SK-N-MC (cell line): Measurements from ENCODE around the gene CCT5.
A peak's percentile ranks its signal among the peaks of the same experiment; 100 is the strongest.
"Not testable (repeated sequence)": the region's sequence is repeated elsewhere in the genome, so short reads cannot be mapped to it uniquely, and the experiment has no call there.

ENCODE experiments used
- DNase-seq: peaks from one replicate; pipeline ENCODE4 v3.0.0-alpha.2; 2011; ENCODE audit warnings: low read depth, low spot score
- H3K27ac ChIP-seq: fragments of 200-600 bp; sonication (generic); 2 replicates; pipeline ENCODE4 v1.5.1; 2016; ENCODE audit warnings: mixed run types
- H3K36me3 ChIP-seq: fragments of 200-600 bp; sonication (generic); 2 replicates; pipeline ENCODE4 v1.6.1; 2017; ENCODE audit warnings: antibody characterized with exemption, low read length, mixed read lengths; ENCODE audit not compliant: insufficient read depth
- H3K4me3 ChIP-seq: fragments of 200-600 bp; sonication (generic); 2 replicates; pipeline ENCODE4 v1.5.1; 2016
- H3K9ac ChIP-seq: fragments of 200-600 bp; sonication (generic); 2 replicates; pipeline ENCODE4 v1.8.0; 2017; ENCODE audit warnings: mixed run types, mixed read lengths; ENCODE audit not compliant: insufficient read length
- H3K9me3 ChIP-seq: fragments of 200-600 bp; sonication (generic); 2 replicates; pipeline ENCODE4 v1.6.1; 2017; ENCODE audit warnings: low read depth, mild to moderate bottlenecking, antibody characterized with exemption, low read length, moderate library complexity, mixed read lengths
- EZH2 ChIP-seq: fragments of 200-600 bp; sonication (generic); IDR thresholded peaks from one replicate; pipeline ENCODE4 v1.6.1; 2017; ENCODE audit warnings: antibody characterized with exemption
- FOXP2 ChIP-seq: optimal IDR thresholded peaks from 2 replicates; pipeline ENCODE3; 2011; ENCODE audit warnings: mild to moderate bottlenecking, moderate library complexity; ENCODE audit not compliant: insufficient read depth; ENCODE audit errors: extremely low read length, control extremely low read depth
- POLR2AphosphoS5 ChIP-seq: IDR thresholded peaks from 2 replicates; pipeline ENCODE4 v1.6.1; 2012; ENCODE audit warnings: mild to moderate bottlenecking, low read depth, low read length, borderline replicate concordance

CCT5 gene

DNA sequence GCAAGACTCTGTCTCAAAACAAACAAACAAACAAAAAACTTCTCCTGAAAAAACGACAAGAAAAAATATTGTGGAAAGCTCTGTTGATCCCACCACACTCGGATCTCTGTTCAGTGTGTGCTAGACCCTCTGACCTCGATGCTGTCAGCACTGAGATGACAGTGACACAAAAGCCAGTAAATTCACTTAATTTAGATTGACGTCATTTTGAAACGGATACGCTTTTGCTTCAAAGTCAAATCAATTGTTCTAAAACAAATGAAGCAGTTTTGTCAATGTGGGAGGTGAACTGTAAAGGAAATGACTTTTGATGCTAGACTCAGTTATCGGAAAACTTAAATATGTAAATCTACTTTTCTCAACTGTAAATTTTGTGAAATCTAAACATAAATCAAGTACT is 26.6 kb downstream of the CCT5 start:
- TF ChIP-seq EZH2 (no peak), POLR2AphosphoS5 (no peak), FOXP2 (no peak)
- H3K9me3 ChIP-seq: no peaks in the 10 kb centered on the region
- H3K27ac ChIP-seq: no peak overlapping the region
- H3K36me3 ChIP-seq: peaks cover 21% of the 10 kb centered on the region
- H3K9ac ChIP-seq: no peak overlapping the region
- no peak overlapping the region for H3K4me3 ChIP-seq
- DNase-seq: no peak

- Histone ChIP-seq H3K27ac (no peak overlapping the region), H3K36me3 (peaks cover 22% of the 10 kb centered on the region), H3K9ac (no peak overlapping the region), H3K9me3 (no peaks in the 10 kb centered on the region), H3K4me3 (no peak overlapping the region)
- DNase-seq: no peak
- TF ChIP-seq POLR2AphosphoS5 (no peak), EZH2 (no peak), FOXP2 (no peak)
Measured at GRCh38 chr5:10277773-10278630, 27.9 kb downstream of the CCT5 start.

DNA sequence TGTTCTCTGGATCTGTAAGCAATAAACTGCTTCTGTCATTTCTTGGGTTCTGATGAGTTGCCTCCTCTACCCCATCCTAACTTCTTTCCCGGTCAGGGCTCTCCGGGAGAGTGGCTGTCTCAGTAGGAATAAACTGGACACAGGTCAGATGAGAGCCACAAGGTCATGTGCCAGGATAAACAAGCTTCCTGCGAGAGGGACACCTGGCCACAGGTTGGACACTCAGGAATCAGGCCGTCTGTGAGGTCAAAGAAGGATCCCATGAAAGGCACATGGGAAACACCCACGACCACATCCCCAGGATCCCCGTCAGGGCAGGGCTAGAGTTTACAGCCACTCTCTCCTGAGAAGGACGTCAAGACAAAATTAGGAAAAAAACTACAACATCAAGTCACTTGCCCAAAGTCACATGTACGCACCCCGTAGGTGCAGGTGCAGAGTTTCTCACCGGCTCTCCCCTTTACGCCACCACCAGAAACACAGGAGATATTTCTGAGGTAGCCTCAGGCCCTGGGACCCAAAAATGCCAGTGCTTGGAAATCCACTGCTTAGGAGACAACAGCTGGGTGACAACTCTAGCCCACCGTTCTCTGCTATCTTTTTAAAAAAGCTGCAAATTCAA is 28.7 kb downstream of the CCT5 start:
- Histone ChIP-seq H3K9me3 (no peaks in the 10 kb centered on the region), H3K36me3 (peaks cover 25% of the 10 kb centered on the region), H3K27ac (no peak overlapping the region), H3K9ac (no peak overlapping the region), H3K4me3 (no peak overlapping the region)
- TF ChIP-seq POLR2AphosphoS5 (no peak), EZH2 (no peak), FOXP2 (no peak)
- no peak for DNase-seq

GRCh38 chr5:10279328-10279727 is 29.2 kb downstream of the CCT5 start:
- Histone ChIP-seq H3K36me3 (peaks cover 28% of the 10 kb centered on the region), H3K4me3 (no peak overlapping the region), H3K27ac (no peak overlapping the region), H3K9me3 (no peaks in the 10 kb centered on the region), H3K9ac (no peak overlapping the region)
- no peak for DNase-seq
- no peak for TF ChIP-seq POLR2AphosphoS5
- TF ChIP-seq FOXP2: no peak
- TF ChIP-seq EZH2: no peak

- Histone ChIP-seq H3K4me3 (no peak overlapping the region), H3K9me3 (no peaks in the 10 kb centered on the region), H3K9ac (no peak overlapping the region), H3K27ac (no peak overlapping the region), H3K36me3 (peaks cover 32% of the 10 kb centered on the region)
- TF ChIP-seq POLR2AphosphoS5: no peak
- no peak for TF ChIP-seq EZH2
- no peak for TF ChIP-seq FOXP2
- no peak for DNase-seq
Measured at GRCh38 chr5:10279925-10280720, 30.0 kb downstream of the CCT5 start.

- Histone ChIP-seq H3K27ac (peak overlapping the region; percentile 50; the same call in 1 of the 2 replicates), H3K36me3 (peaks cover 61% of the 10 kb centered on the region), H3K9me3 (no peaks in the 10 kb centered on the region), H3K9ac (no peak overlapping the region), H3K4me3 (no peak overlapping the region)
- no peak for TF ChIP-seq EZH2
- peak; percentile 41; the same call in 1 of the 2 replicates for TF ChIP-seq POLR2AphosphoS5
- no peak for DNase-seq
Measured at GRCh38 chr5:10283927-10284635, 34.0 kb downstream of the CCT5 start.

DNA sequence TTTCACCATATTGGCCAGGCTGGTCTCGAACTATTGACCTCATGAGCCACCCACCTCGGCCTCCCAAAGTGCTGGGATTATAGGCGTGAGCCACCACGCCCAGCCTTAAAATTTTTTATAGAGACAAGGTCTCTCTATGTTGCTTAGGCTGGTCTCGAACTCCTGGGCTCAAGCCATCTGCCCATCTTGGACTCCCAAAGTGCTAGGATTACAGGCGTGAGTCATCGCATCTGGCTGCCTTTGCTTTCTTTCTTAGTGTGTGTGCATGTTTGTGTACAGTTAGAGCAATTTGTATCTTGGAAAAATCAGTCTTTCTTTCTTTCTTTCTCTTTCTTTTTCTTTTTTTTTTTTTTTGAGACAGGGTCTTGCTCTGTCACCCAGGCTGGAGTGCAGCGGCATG is 35.3 kb downstream of the CCT5 start:
- H3K9ac ChIP-seq, H3K9me3 ChIP-seq, DNase-seq, H3K27ac ChIP-seq, H3K4me3 ChIP-seq: not testable (repeated sequence)
- H3K36me3 ChIP-seq: peaks cover 65% of the 10 kb centered on the region
